ENCODE results near the gene ASGR2.
"Not testable (repeated sequence)": the region's sequence is repeated elsewhere in the genome, so short reads cannot be mapped to it uniquely, and the experiment has no call there.

ASGR2 gene

DNA sequence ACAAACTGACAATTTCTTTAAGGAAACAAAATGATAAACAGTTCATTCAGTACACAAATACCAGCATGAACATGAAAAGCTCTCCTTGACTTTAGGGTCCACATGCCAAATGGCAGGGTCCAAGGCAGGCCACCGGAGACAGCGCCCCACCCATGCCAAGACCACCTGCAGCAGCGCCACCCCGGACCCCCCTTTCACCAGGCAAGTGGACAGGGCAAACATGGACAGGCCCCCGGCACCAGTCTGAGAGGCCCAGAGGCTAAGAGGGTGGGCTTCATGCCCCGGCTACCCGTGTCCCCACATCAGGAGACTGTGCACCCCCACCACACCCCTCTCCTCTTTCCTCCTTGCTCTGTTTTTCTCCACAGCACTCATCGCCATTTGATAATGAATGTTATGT lies 14.7 kb upstream of the ASGR2 start:
- Histone ChIP-seq H3K9ac (ENCODE audit: low read depth, low read length) (no peak overlapping the region), H3K27ac (ENCODE audit: low read length) (no peak overlapping the region), H3K27me3 (ENCODE audit: insufficient read depth, low read length, poor library complexity) (peaks cover 8% of the 10 kb centered on the region), H3K4me3 (ENCODE audit: low read depth in 1 of 2, low read length in 2 of 2) (no peak overlapping the region), H3K4me2 (ENCODE audit: insufficient read depth, low read length) (no peak overlapping the region), H3K36me3 (ENCODE audit: insufficient read depth, low read length) (no peaks in the 10 kb centered on the region), H2AFZ (ENCODE audit: low read depth, low read length) (no peak overlapping the region), H3K4me1 (ENCODE audit: insufficient read depth, low read length) (no peaks in the 10 kb centered on the region), H4K20me1 (ENCODE audit: insufficient read depth, low read length) (no peaks in the 10 kb centered on the region), H3K9me3 (ENCODE audit: insufficient read depth, low read length, severe bottlenecking) (no peaks in the 10 kb centered on the region), H3K79me2 (ENCODE audit: insufficient read depth, low read length) (no peaks in the 10 kb centered on the region)
- ATAC-seq (ENCODE audit: insufficient read depth, low read depth) (no peak), DNase-seq (no peak)
- TF ChIP-seq EZH2 (IDR thresholded peaks at IDR 0.05; ENCODE audit: borderline replicate concordance, low read depth, low read length, severe bottlenecking) (no peak), CTCF (IDR thresholded peaks at IDR 0.05; ENCODE audit: borderline replicate concordance, extremely low read depth, low read length, poor library complexity, severe bottlenecking) (no peak)

DNA sequence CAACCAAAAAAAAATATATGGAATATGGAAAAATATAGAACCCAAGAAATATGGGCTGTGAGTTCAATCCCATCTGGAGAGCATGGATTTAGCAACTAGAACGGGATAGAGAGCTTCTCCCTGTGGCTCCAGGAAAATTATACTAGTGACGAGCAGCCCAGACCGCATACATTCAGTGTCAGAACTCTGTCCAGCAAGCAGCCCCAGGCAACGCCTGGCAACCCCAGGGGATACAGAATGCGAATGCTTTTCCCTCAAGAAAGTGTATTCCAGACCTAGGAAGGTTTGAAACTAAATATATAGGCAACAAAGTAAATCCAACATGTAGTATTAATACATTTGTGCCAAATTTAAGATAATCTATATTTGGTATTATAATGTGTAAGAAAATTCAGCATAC lies 13.5 kb upstream of the ASGR2 start:
- H3K4me1 ChIP-seq (ENCODE audit: insufficient read depth, low read length), result no peaks in the 10 kb centered on the region
- ATAC-seq (ENCODE audit: insufficient read depth, low read depth), result no peak
- no peak for DNase-seq
- H3K4me3 ChIP-seq (ENCODE audit: low read depth in 1 of 2, low read length in 2 of 2), result no peak overlapping the region
- H2AFZ ChIP-seq (ENCODE audit: low read depth, low read length), result no peak overlapping the region
- H3K79me2 ChIP-seq (ENCODE audit: insufficient read depth, low read length), result no peaks in the 10 kb centered on the region
- peaks cover 6% of the 10 kb centered on the region for H3K27me3 ChIP-seq (ENCODE audit: insufficient read depth, low read length, poor library complexity)
- no peak for TF ChIP-seq EZH2 (IDR thresholded peaks at IDR 0.05; ENCODE audit: borderline replicate concordance, low read depth, low read length, severe bottlenecking)
- no peak for TF ChIP-seq CTCF (IDR thresholded peaks at IDR 0.05; ENCODE audit: borderline replicate concordance, extremely low read depth, low read length, poor library complexity, severe bottlenecking)
- H3K9me3 ChIP-seq (ENCODE audit: insufficient read depth, low read length, severe bottlenecking), result no peaks in the 10 kb centered on the region
- no peaks in the 10 kb centered on the region for H3K36me3 ChIP-seq (ENCODE audit: insufficient read depth, low read length)
- H3K4me2 ChIP-seq (ENCODE audit: insufficient read depth, low read length), result no peak overlapping the region
- no peaks in the 10 kb centered on the region for H4K20me1 ChIP-seq (ENCODE audit: insufficient read depth, low read length)
- no peak overlapping the region for H3K9ac ChIP-seq (ENCODE audit: low read depth, low read length)
- H3K27ac ChIP-seq (ENCODE audit: low read length), result no peak overlapping the region

DNA sequence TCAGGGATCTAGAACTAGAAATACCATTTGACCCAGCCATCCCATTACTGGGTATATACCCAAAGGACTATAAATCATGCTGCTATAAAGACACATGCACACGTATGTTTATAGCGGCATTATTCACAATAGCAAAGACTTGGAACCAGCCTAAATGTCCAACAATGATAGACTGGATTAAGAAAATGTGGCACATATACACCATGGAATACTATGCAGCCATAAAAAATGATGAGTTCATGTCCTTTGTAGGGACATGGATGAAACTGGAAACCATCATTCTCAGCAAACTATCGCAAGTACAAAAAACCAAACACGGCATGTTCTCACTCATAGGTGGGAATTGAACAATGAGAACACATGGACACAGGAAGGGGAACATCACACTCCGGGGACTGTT lies 12.9 kb upstream of the ASGR2 start:
- not testable (repeated sequence) for H3K27me3 ChIP-seq (ENCODE audit: insufficient read depth, low read length, poor library complexity); DNase-seq; H3K79me2 ChIP-seq (ENCODE audit: insufficient read depth, low read length); H3K4me1 ChIP-seq (ENCODE audit: insufficient read depth, low read length); H3K27ac ChIP-seq (ENCODE audit: low read length); H2AFZ ChIP-seq (ENCODE audit: low read depth, low read length); H3K4me3 ChIP-seq (ENCODE audit: low read depth in 1 of 2, low read length in 2 of 2); H3K36me3 ChIP-seq (ENCODE audit: insufficient read depth, low read length); H3K4me2 ChIP-seq (ENCODE audit: insufficient read depth, low read length); ATAC-seq (ENCODE audit: insufficient read depth, low read depth); H3K9me3 ChIP-seq (ENCODE audit: insufficient read depth, low read length, severe bottlenecking); H3K9ac ChIP-seq (ENCODE audit: low read depth, low read length); H4K20me1 ChIP-seq (ENCODE audit: insufficient read depth, low read length)

GRCh38 chr17:7126386-7126785 lies 11.8 kb upstream of the ASGR2 start:
- not testable (repeated sequence) for DNase-seq; H2AFZ ChIP-seq (ENCODE audit: low read depth, low read length); H3K27ac ChIP-seq (ENCODE audit: low read length); H3K27me3 ChIP-seq (ENCODE audit: insufficient read depth, low read length, poor library complexity); H3K79me2 ChIP-seq (ENCODE audit: insufficient read depth, low read length); ATAC-seq (ENCODE audit: insufficient read depth, low read depth); H3K4me1 ChIP-seq (ENCODE audit: insufficient read depth, low read length); H3K4me2 ChIP-seq (ENCODE audit: insufficient read depth, low read length); H3K9ac ChIP-seq (ENCODE audit: low read depth, low read length); H4K20me1 ChIP-seq (ENCODE audit: insufficient read depth, low read length); H3K4me3 ChIP-seq (ENCODE audit: low read depth in 1 of 2, low read length in 2 of 2); H3K36me3 ChIP-seq (ENCODE audit: insufficient read depth, low read length); H3K9me3 ChIP-seq (ENCODE audit: insufficient read depth, low read length, severe bottlenecking)
